Measurements from ENCODE around the gene SDK1. TPM values are rescaled to one million over a fixed set of nuclear protein-coding genes. Genes with fewer than 3 reads are reported as not detected.

The SDK1 gene
- total RNA-seq, 2 donors from 2014 or later, result 4.8 to 13.2 TPM

- Histone ChIP-seq H3K27me3 (replicated peaks; ENCODE audit: insufficient read depth) (no peaks in the 10 kb centered on the region), H3K36me3 (no peaks in the 10 kb centered on the region), H3K4me3 (no peak overlapping the region), H3K9me3 (no peaks in the 10 kb centered on the region), H3K27ac (no peak overlapping the region), H3K4me1 (replicated peaks) (no peaks in the 10 kb centered on the region)
- no peak for TF ChIP-seq CTCF (IDR thresholded peaks at IDR 0.05)
- no peak for TF ChIP-seq POLR2AphosphoS5 (IDR thresholded peaks at IDR 0.05)
- TF ChIP-seq POLR2A (IDR thresholded peaks at IDR 0.05), result no peak
- intact Hi-C loops (cut with DNase I), result no loop called here
- 97% methylated on average over 16 of the region's 16 CpGs for WGBS
- DNase-seq (ENCODE audit: low spot score), result no peak
These were observed 668.2 kb downstream of the SDK1 start for GRCh38 chr7:3969286-3969685.

GRCh38 chr7:3971323-3971722, 670.3 kb downstream of the SDK1 start:
- 90% methylated on average over 13 of the region's 13 CpGs for whole genome bisulfite sequencing
- no peaks in the 10 kb centered on the region for H3K9me3 ChIP-seq
- H3K4me1 ChIP-seq (replicated peaks), result no peaks in the 10 kb centered on the region
- no peak for DNase-seq (ENCODE audit: low spot score)
- no peaks in the 10 kb centered on the region for H3K27me3 ChIP-seq (replicated peaks; ENCODE audit: insufficient read depth)
- TF ChIP-seq POLR2AphosphoS5 (IDR thresholded peaks at IDR 0.05), result no peak
- no peak for TF ChIP-seq CTCF (IDR thresholded peaks at IDR 0.05)
- TF ChIP-seq POLR2A (IDR thresholded peaks at IDR 0.05), result no peak
- H3K36me3 ChIP-seq, result no peaks in the 10 kb centered on the region
- intact Hi-C loops (cut with DNase I), result no loop called here
- no peak overlapping the region for H3K27ac ChIP-seq
- H3K4me3 ChIP-seq, result no peak overlapping the region

- H3K9me3 ChIP-seq, result no peaks in the 10 kb centered on the region
- no peaks in the 10 kb centered on the region for H3K4me1 ChIP-seq (replicated peaks)
- H3K27me3 ChIP-seq (replicated peaks; ENCODE audit: insufficient read depth), result no peaks in the 10 kb centered on the region
- H3K36me3 ChIP-seq, result no peaks in the 10 kb centered on the region
- WGBS, result 77% methylated on average over 3 of the region's 3 CpGs
- DNase-seq (ENCODE audit: low spot score), result no peak
- H3K27ac ChIP-seq, result no peak overlapping the region
- TF ChIP-seq POLR2AphosphoS5 (IDR thresholded peaks at IDR 0.05) (no peak), POLR2A (IDR thresholded peaks at IDR 0.05) (no peak), CTCF (IDR thresholded peaks at IDR 0.05) (no peak)
- intact Hi-C loops (cut with DNase I), result no loop called here
- no peak overlapping the region for H3K4me3 ChIP-seq
These were observed 672.2 kb downstream of the SDK1 start for GRCh38 chr7:3973264-3973663.

GRCh38 chr7:3974329-3974728, 673.3 kb downstream of the SDK1 start:
- TF ChIP-seq CTCF (IDR thresholded peaks at IDR 0.05) (no peak), POLR2AphosphoS5 (IDR thresholded peaks at IDR 0.05) (no peak), POLR2A (IDR thresholded peaks at IDR 0.05) (no peak)
- Histone ChIP-seq H3K9me3 (no peaks in the 10 kb centered on the region), H3K36me3 (no peaks in the 10 kb centered on the region), H3K4me1 (replicated peaks) (no peaks in the 10 kb centered on the region), H3K4me3 (no peak overlapping the region), H3K27me3 (replicated peaks; ENCODE audit: insufficient read depth) (no peaks in the 10 kb centered on the region), H3K27ac (no peak overlapping the region)
- no peak for DNase-seq (ENCODE audit: low spot score)
- intact Hi-C loops (cut with DNase I), result no loop called here
- WGBS, result 94% methylated on average over 19 of the region's 19 CpGs

- no peak for DNase-seq (ENCODE audit: low spot score)
- Histone ChIP-seq H3K9me3 (no peaks in the 10 kb centered on the region), H3K4me1 (replicated peaks) (no peaks in the 10 kb centered on the region), H3K4me3 (no peak overlapping the region), H3K36me3 (no peaks in the 10 kb centered on the region), H3K27me3 (replicated peaks; ENCODE audit: insufficient read depth) (no peaks in the 10 kb centered on the region), H3K27ac (no peak overlapping the region)
- TF ChIP-seq POLR2A (IDR thresholded peaks at IDR 0.05) (no peak), POLR2AphosphoS5 (IDR thresholded peaks at IDR 0.05) (no peak), CTCF (IDR thresholded peaks at IDR 0.05) (no peak)
- 96% methylated on average over 6 of the region's 6 CpGs for WGBS
- intact Hi-C loops (cut with DNase I), result no loop called here
These were observed 674.3 kb downstream of the SDK1 start for GRCh38 chr7:3975371-3975770.
